Keratinocyte (primary cell): ENCODE measurements around the gene ANO10.

Source experiments
- EZH2 ChIP-seq: IDR thresholded peaks from one replicate; pipeline ENCODE4 v1.6.1; 2012; ENCODE audit warnings: inconsistent platforms, mild to moderate bottlenecking, low read length, moderate library complexity
- TF ChIP-seq, protein P1 (sequence below), 3 experiments: IDR thresholded peaks in 1 of 3; conservative IDR thresholded peaks in 1 of 3; optimal IDR thresholded peaks in 1 of 3; 2 replicates in 2 of 3; 3 replicates in 1 of 3; pipeline versions ENCODE3 to v1.5.1; 2011; ENCODE audit warnings: low read length in 3 of 3, mild to moderate bottlenecking in 3 of 3, moderate library complexity in 2 of 3, control low read depth in 1 of 3, inconsistent platforms in 1 of 3; ENCODE audit not compliant: insufficient read depth in 2 of 3; ENCODE audit errors: extremely low read depth in 1 of 3

DNA sequence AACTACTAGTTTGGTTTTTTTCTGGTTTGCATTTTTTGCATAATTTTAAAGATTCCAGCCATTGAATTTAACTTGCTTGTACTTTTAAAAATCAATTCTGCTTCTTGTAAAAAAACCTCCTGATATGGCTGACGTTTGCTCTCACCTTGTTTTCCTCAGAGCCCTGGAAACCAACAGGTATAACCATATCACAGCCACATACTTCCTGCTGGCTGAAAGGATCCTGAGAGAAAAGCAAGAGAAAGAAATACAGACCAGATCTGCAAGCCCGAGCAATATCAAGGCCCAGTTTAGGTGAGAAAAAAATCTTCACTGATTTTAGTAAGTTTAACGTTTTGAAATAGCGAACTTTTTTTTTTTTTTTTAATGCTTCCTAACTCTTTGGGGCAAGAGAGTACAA lies 278.6 kb downstream of the ANO10 start:
- TF ChIP-seq, protein P1, sequence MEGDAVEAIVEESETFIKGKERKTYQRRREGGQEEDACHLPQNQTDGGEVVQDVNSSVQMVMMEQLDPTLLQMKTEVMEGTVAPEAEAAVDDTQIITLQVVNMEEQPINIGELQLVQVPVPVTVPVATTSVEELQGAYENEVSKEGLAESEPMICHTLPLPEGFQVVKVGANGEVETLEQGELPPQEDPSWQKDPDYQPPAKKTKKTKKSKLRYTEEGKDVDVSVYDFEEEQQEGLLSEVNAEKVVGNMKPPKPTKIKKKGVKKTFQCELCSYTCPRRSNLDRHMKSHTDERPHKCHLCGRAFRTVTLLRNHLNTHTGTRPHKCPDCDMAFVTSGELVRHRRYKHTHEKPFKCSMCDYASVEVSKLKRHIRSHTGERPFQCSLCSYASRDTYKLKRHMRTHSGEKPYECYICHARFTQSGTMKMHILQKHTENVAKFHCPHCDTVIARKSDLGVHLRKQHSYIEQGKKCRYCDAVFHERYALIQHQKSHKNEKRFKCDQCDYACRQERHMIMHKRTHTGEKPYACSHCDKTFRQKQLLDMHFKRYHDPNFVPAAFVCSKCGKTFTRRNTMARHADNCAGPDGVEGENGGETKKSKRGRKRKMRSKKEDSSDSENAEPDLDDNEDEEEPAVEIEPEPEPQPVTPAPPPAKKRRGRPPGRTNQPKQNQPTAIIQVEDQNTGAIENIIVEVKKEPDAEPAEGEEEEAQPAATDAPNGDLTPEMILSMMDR (optimal IDR thresholded peaks at IDR 0.05 in 1 of 3, IDR thresholded peaks at IDR 0.05 in 1 of 3, conservative IDR thresholded peaks at IDR 0.05 in 1 of 3; ENCODE audit: extremely low read depth in 1 of 3, insufficient read depth in 2 of 3, low read length in 3 of 3), result no peak
- no peak for TF ChIP-seq EZH2
